Stimulated activated CD8-positive, alpha-beta memory T cell treated with anti-CD3 and anti-CD28 coated beads, Interleukin-7, amount 100 ng/mL, for 48 hours (primary cell): ENCODE measurements around the gene VAV3.
"Not testable (repeated sequence)": the region's sequence is repeated elsewhere in the genome, so short reads cannot be mapped to it uniquely, and the experiment has no call there.

Source experiments
- DNase-seq, 2 donors: peaks; one replicate each; pipeline ENCODE4 v3.0.0-alpha.2; 2020; ENCODE audit warnings: low read depth in 1 of 2; ENCODE audit errors: extremely low read depth in 1 of 2

Gene VAV3

DNA sequence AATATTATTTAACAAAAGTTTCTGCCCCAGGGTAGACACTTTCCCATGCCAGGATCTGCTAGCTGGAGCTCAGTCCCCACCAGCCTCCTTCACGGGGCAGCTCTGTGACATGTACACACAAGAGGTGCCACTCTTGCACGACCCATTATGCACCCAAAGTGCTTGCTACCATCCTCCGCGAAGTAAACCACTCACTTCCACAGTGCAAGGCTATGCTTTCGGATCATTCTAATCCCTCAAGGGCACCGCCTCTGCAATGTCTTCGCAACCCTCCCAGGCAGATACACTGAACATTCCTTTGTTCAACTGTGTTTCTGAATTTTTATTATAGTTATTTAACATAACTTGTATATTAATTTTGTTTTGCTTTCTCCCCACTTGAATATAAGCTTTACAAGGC is 303.8 kb downstream of the VAV3 start:
- no peak for DNase-seq

DNA sequence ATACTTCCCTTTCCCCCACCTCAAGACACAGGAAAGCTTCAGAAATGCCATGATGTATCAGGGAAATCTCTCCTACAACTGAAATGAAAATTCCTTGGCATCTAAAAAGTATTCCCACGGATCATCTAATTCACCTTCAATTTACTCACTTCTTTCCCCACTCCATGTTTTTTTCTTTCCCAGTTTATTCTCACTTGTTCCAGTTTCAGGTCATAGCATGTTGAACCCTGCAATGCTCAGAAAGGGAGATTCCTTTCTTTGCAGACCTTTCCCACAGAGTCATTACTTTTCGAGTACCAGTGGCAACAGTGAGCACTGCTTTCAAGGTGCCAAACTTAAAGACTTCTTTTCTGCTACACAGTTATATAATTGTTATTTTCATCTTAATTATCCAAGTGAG is 305.0 kb downstream of the VAV3 start:
- DNase-seq: no peak

DNA sequence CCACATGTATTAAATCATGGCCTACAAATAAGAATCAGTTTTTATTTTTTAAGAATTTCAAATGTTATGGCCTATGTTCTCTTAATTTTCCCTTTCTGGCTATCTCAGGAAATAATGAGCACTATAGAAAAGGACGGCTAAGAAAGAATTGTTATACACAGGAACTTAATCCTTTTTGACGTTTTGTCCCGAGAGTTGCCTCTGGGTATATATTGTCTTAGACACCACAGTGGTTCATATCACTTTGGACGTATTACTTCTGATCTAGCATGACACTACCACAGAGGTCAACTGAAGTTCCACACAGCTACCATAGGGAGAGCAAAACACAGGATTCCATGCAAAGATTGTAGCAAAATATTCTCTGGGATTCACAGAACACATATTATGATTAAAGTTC is 307.6 kb downstream of the VAV3 start:
- DNase-seq: no peak

DNA sequence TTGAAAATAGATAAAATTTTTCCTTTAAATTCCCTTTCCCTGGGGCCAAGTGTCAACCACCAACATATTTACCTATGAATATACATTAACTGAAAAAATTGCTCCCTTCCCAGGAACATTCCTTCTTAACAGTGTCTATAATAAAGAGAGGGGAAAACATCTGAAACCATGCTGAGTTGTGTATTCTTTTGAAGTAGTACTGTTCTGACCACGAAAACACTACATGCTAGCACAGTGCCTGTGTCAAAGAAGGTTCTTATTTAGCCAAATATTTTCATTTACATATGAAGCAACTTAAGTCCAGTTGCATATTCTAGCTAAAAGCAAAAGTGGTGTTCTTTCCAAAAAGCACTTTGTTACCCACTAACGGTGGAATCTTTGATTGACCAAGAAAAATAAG is 311.2 kb downstream of the VAV3 start:
- DNase-seq: no peak

DNA sequence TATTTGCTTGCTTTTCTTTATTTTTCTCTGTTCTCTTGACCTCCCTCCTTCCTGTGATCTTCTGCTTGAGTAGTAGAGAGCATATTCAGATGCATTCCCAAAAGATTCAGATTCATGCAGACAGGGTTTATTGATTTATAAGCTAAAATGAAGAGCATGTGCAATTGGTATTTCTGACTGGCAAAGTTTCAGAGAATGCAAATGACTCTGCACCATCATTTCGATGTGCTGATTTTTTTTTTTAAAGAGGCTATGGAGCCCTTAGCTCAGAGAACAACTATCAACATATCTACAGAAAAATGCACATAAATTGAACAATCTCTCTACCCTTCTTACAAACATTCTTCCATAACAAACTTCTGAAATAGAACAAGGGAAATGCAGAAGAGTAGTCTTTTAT is 312.0 kb downstream of the VAV3 start:
- no peak for DNase-seq

DNA sequence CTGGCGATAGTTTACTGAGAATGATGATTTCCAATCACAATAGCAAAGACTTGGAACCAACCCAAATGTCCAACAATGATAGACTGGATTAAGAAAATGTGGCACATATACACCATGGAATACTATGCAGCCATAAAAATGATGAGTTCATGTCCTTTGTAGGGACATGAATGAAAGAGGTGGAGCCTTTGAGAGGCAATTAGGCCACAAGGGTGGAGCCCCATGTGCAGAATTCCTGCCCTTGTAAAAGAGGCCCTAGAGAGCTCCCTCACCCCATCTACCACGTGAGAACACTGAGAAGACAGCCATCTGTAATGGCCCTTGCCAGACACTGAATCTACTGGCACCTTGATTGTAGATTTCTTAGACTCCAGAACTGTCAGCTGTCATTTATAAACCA is 314.2 kb downstream of the VAV3 start:
- not testable (repeated sequence) for DNase-seq

DNA sequence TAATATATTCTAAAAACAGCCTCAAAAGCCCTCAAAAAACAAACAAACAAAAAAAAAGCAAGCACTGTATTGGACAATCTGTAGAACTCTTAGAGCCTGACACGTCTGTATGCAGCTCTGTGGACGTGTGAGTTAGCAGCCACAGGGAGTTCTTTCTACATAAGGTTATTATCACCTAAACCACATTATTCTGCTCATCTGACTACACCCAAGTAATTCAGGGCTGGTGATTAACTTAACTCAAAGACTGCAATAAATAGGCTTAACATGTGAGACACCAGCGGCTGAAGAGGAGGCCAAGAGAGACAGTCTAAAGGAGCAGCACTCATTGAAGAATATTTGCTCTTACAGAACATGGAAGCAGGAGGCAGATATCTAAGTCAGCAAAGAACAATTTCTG is 316.0 kb downstream of the VAV3 start:
- no peak for DNase-seq

DNA sequence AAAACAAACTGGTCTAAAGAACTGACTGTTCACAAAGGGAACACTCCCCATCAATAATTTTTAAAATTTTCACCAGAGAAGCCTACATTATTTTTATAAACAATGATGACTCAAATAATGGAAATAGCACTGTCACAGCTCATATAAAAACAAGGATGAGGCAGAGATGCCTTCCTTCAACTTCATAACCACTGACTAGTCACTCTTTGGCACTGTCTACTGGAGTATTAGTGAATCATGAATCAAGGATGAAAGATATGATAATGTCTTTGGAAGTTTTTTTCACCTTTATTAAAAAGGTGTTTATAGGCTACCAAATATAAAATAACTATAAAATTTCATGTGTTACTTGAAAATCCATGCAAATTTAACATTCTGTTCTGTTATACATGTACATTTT is 316.9 kb downstream of the VAV3 start:
- DNase-seq: no peak

DNA sequence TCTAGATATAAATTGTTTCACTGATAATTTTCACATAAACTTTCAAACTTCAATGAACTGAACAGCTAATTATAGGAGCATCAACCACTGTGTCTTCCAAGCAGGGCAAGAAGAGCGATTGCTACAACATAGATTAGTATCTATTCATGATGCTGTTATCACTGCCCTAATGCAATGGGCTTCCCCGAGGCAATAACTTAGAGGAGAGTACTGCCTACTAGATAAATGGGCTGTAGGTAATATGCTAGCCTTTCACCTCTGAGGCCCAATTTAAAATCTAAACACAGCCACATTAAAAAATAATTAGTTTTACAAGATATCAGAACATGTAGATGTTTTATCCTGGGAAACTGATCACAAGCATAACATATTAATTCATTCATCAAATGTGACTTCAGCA is 318.0 kb downstream of the VAV3 start:
- DNase-seq: no peak

DNA sequence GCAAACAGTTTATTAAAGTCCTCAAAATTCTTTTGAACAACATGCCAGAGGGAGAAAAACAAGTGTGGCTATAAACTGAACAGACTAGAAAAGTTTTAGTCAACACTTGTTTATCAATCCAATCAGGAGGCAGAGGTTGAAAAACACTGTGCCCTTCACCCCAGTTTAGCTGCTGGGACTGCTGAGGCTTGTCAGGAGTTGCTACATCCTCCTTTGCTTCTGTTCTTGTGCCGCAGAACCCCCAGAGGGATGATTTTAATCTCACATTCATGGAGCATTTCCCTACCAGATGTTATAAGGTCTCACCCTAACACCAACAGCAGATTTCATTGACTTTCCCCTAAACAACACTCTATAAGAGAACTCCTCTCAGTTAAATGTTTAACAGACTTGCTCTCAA is 321.2 kb downstream of the VAV3 start:
- no peak for DNase-seq

DNA sequence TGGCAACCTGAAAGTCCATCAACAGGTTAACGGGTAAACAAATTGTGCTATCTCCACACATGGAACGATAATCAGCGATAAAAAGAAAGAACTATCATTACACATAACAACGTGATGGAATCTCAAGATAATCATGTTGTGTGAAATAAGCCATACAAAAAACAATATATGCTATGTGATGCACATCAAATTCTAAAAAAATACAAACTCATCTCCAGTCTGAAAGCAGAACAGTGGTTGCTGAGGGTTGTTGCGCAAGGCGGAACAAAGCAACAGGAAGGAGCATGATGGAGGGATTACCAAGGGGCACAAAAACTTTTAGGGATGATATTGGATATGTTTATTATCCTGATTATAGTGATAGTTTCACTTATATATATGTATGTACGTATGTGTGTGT is 324.8 kb downstream of the VAV3 start:
- no peak for DNase-seq

DNA sequence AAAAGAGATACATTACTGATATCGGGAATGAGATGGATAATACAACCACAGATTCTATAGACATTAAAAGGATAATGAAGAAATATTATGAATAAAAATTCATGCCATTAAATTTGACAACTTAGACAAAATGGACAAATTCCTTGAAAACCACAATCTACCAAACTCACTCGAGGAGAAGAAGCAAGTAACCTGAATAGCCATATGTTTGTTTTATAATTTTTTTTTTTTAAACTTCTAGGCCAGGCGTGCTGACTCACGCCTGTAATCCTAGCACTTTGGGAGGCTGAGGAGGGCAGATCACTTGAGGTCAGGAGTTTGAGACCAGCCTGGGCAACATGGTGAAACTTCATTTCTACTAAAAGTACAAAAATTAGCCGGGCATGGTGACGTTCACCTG is 327.9 kb downstream of the VAV3 start:
- no peak for DNase-seq

DNA sequence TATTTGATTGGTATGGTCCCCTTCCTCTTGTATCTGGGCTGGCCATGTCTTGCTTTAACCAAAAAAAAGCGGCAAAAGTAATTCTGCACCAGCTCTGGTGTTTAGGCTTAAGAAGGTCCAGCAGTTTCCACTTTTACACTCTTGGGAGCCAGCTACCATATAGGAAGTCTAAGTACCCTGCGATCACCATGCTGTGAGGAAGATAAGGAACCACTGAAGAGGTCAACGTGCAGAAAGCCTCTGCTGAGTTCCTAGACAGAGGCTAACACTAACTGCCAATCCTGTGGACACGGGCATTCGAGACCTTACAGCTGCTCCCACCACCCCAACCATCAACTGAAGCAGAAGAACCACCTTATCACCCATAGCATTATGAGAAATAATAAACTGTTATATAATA is 331.4 kb downstream of the VAV3 start:
- DNase-seq: no peak

DNA sequence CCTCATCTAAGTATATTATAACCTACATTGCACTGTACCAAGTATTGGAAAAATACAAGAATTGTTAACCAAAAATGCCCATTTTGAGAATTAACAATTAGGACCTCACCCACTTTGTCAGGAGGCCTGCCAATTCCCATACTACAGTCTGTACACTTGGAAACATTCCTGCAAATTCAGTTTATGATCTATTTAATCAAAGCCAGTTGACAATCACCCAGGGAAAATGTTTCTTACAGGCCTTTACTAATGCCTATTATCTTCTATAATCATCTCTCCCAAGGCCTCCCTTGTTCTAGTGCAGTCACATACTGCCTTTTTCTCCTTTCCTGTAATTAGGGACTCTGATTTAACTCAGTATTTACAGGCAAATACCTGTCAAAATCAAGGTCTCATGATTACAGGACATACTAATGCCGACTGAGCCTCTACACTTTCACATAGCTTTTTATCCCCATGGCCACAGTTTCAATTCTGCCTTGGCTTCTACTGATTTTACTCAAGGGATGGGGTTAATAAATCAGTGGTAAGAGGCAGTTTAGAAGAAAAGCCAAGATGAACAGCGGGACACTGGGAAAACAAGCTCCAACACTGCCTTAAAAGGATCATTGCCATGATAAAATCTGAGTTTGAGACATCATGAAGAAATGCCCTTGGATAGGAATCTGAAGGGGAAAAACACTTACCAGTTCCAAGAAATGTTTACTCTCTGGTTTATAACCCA is 338.7 kb downstream of the VAV3 start:
- no peak for DNase-seq

DNA sequence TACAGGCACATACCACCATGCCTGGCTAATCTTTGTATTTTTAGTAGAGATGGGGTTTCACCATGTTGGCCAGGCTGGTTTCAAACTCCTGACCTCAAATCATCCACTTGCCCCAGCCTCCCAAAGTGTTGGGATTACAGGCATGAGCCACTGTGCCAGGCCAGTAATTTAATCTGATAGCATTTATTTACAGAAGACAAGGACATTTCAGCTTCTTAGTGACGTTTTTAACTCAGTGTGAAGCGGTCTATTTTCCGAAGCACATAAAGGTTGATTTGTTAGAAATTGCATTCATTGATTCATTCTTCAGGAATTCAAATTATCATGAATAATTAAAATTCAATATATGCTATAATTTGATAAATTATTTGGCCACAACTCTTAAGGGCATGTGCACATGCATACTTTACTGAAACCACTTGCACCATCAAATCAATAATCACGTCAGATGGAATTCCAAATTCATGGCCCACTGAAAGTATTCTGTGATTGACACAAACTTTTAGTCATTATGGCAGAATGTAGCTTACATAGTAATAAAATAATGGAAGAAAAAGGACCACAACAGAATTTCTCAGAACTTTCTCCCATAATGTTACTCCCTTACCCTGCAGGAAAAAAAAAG is 339.5 kb downstream of the VAV3 start:
- DNase-seq: no peak

DNA sequence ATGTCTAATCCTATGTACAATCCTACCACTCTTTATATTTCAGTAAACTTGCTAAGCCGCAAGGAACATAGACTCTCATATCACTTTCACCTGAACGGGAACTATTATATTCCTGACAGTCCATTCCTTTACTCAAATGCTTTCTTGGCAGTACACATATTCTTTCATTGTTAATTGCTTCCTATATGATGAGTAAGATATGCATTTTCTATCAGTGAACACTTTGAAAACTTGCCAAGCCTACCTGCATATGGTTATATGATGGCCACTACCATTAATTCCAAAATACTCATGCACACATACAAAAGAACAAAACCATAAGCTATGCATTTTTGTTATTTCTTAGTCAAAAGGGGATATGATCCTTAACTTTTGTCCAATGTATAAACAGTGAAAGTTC is 341.5 kb downstream of the VAV3 start:
- DNase-seq: no peak

DNA sequence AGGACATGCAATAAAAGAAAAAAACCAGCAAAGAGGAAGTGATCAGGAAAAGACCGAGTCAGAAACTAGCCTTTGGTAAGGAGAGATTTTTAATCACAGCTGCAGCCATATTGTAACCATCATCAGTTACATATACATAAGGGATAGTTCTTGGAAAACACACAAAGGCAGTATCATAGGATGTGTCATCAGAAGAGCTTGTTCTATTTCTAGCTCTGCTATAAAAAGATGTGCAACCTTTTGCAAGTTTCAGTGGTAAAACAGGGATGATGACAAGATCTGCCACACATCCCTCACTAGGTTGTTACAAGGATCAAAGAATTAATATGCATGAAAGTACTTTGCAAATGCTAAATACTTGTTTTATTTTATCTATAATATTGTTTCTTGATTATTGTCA is 342.0 kb downstream of the VAV3 start:
- no peak for DNase-seq

DNA sequence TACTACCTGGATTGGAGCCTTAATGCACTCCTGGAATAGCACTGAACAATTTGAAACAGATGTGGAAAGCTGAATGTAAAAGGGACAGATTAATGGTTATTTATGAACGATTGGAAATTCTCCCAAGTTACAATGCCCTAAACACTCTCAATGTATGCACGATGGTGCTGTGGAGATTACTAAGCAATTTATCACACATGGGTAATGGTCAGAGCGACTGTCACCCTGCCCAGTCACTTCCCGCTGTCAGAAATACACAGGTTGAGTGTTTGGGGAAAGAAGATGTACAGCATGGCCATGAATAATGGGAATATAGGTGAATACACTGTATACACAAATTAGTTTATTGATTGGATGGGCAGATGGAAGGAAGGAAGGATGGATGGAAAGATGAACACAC is 342.4 kb downstream of the VAV3 start:
- DNase-seq: no peak

DNA sequence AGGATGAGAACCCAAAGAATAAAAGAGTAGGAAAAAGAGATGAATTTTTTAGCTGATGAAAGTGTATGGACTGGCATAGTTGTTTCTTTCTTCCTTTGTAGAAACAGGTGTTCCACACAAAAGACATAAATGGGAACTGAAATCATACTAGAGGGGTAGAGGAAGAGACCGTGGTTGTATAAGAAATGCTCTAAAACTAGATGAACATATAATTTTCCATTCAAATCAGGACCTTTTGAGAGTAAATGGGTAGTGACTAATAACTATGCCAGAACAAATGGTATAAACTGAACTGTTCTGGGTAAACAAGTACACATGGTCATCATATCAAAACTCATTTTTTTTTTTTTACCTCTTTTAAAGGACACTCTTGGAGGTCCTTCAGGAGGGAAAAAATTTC is 344.2 kb downstream of the VAV3 start:
- no peak for DNase-seq

DNA sequence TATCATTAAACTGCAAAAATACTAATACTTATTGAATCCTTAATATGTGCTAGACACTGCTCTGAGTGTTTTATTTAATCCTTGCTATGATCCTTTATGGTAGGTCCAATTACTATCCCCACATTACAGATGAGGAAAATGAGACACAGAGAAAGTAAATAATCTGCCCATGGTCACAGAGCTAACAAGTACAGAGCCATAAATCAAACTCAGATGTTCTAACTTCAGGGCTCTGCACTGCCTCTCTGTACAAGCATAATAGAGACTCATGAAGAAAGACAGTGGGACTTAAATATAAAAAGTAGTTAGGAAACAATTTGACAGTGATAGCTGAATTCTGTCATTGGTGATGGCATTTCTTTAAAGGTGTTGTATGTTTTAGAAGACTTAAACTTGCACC is 346.4 kb downstream of the VAV3 start:
- DNase-seq: no peak

DNA sequence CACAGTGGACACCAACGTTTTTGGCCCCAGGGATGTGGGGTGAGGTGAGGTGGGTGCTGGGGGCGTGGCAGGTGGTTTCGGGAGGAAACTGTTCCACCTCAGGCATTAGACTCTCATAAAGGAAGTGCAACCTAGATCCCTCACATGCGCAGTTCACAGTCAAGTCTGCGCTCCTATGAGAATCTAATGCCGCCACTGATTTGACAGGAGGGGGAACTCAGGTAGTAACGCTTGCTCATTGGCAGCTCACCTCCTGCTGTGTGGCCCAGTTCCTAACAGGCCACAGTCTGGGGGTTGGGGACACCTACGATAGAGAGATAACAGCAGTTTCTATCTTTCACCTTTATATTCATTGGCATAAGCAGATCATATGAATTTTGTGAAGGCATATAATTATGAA is 347.1 kb downstream of the VAV3 start:
- no peak for DNase-seq

DNA sequence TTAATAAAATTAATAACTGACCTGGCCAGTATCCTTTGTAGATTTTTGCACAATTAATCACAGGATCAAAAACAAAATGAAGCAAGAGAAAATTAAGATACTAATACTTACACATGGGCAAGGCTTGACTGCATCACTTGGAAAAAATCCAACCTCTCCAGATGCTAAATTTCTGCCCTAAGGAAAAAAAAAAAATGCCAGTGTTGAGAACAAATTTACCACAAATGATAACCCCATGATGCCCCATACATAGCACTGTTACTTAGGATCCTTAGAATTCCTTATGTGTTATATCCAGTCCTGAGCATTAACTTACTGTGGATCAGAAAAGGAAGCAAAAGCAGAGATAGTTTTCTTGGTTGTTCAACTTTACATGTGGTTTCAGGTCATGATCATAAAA is 347.5 kb downstream of the VAV3 start:
- no peak for DNase-seq

DNA sequence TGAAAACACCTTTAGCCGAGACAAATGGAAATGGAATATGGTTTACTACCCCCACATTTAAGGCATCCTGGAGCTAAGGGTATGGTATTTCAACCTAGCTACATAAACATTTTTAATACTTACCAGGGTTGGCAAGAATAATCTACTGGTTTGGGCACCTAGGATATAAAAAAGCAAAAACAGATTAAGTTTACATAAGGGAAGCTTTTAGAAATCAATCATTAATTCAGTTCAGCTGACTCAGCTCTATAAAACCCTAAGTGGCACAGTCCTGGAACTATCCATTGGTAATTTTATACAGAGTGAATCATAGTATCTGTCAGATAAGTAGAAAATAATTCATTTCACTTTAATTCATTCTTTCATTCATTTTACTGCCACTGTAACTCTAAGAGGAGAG is 355.2 kb downstream of the VAV3 start:
- no peak for DNase-seq
